ENCODE results near the gene CEP41.

- TF ChIP-seq CTCF (IDR thresholded peaks at IDR 0.05) (no peak), POLR2A (IDR thresholded peaks at IDR 0.05) (no peak)
These were observed 1.8 kb upstream of the CEP41 start for GRCh38 chr7:130442601-130443000.

Measured in body of pancreas (tissue), 4 donors.